Motor neuron (in vitro differentiated cells): ENCODE measurements around the gene RABAC1. TPM values are rescaled to one million over a fixed set of nuclear protein-coding genes. Genes with fewer than 3 reads are reported as not detected.

Experiments used
- ATAC-seq, 8 experiments: fragments of 200-7000 bp; cut with Tn5 transposase; replicated peaks in 6 of 8; 2 replicates each; pipeline ENCODE4 v1.8.0; 2021; ENCODE audit warnings: mild to moderate bottlenecking in 8 of 8, moderate library complexity in 8 of 8
- H3K27ac ChIP-seq, 2 donors: fragments of 250-450 bp; sonication (Bioruptor Pico); 2 replicates each; pipeline ENCODE4 v1.9.0; 2021; ENCODE audit warnings: antibody characterized with exemption in 2 of 2, mild to moderate bottlenecking in 2 of 2, moderate library complexity in 1 of 2
- H3K4me1 ChIP-seq, 2 donors: fragments of 250-450 bp; sonication (Bioruptor Pico); replicated peaks in 1 of 2; 2 replicates each; pipeline ENCODE4 v1.6.1; 2021; ENCODE audit warnings: antibody characterized with exemption in 2 of 2, mild to moderate bottlenecking in 2 of 2, moderate library complexity in 1 of 2
- H3K4me3 ChIP-seq, 5 donors: fragments of 250-450 bp; sonication (Bioruptor Pico); 2 replicates each; pipeline ENCODE4 v1.9.0; 2021; ENCODE audit warnings: antibody characterized with exemption in 5 of 5, mild to moderate bottlenecking in 5 of 5, moderate library complexity in 4 of 5
- WGBS, 10 experiments: fragments of 450-650 bp; shearing (Covaris generic); methylation state at CpG; one replicate each; pipeline ENCODE4 v1.0.0; 2022; 5-methylcytosine and 5-hydroxymethylcytosine counted together
- in situ Hi-C, 9 experiments: fragments of 400-800 bp; cut with MboI; loops; one replicate each; pipeline ENCODE4 v1.15.0; 2021; ENCODE audit warnings: low sequenced_read_pairs in 9 of 9, low pct_unique_long_range_greater_than_20kb in 2 of 9; ENCODE audit not compliant: unreplicated experiment in 9 of 9
- total RNA-seq, 8 experiments: library from RNA; unstranded; fragments of 300-600 nt; gene quantifications; 2 replicates each; pipeline versions ENCODE4 v1.2.3 to v1.2.4, GENCODE V29; 2022

The RABAC1 gene, protein sequence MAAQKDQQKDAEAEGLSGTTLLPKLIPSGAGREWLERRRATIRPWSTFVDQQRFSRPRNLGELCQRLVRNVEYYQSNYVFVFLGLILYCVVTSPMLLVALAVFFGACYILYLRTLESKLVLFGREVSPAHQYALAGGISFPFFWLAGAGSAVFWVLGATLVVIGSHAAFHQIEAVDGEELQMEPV
- total RNA-seq = 100 to 1,000 TPM in 6 of 8 experiments, 10 to 100 TPM in 2; 77.0 to 267 (median 181) TPM

DNA sequence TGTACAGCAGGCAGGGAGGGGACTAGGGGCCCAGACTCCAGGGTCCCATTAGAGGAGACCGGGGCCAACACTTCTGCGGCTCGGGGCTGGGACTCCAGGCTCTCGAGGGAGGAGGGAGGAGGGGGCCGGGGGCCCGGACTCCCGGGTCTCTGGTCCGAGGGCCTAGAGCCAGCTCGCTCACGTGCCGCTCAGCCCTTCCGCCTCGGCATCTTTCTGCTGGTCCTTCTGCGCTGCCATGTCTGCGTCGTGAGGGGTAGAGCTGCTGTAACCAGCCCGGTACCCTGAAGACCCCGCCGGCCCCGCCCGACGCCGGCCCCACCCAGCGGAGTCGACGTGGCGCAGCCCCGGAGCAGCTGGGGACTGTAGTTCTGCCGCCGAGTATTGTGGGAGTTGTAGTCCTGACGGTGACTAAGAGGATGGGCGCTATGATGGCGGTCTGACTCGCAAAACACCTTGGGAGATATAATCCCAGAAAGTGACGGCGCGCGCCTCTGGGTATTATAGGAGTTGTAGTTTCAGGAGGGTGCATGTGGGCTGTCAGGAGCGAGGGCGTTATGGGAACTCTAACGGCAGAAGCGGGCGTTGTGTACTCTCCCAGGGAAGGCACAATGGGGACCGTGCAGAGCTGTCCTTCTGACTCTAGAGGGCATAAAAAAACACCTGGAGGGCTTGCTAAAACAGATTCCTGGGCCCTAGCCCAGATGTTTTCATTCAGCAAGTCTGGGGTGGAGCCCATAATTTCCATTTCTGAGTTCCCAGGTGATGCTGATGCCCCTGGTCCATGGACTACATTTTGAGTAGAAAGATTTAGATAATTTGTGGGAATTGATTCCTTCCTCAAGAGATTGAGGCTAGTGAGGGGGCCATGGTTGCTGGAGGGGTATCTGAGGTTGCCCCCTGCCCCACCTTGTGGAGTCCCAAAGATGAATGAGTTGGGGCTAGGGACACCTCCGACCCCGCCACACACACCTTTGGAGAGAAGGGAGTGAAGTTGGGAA, at the start of gene RABAC1:
Gene RABAC1 (minus strand): TSS at position 266 of the 998 bp plus-strand sequence. CDS start 29 bp downstream, at position 237.
- H3K4me3 ChIP-seq = peak within 1 kb of the TSS; percentile 71 to 98 (median 92)
- peaks cover 5 to 10% of the 10 kb centered on the region in 2 donors for H3K4me1 ChIP-seq
- WGBS, 10 experiments = 0 to 4% (median 1%) methylated on average over 1 to 12 of the region's 46 CpGs; no CpG with 5 or more reads in 7 of the 10 experiments
- peak within 1 kb of the TSS; percentile 92 to 96 for H3K27ac ChIP-seq
- ATAC-seq = peak; percentile 72 to 87 (median 84)
- in situ Hi-C loops = loop anchor here in 2 of 9 experiments (10.0 kb wide), 2 partner anchors 75 to 85 kb away; partner anchors contain the start of genes ARHGEF1 (in 1 of the 2) and CD79A (in 1 of the 2)

DNA sequence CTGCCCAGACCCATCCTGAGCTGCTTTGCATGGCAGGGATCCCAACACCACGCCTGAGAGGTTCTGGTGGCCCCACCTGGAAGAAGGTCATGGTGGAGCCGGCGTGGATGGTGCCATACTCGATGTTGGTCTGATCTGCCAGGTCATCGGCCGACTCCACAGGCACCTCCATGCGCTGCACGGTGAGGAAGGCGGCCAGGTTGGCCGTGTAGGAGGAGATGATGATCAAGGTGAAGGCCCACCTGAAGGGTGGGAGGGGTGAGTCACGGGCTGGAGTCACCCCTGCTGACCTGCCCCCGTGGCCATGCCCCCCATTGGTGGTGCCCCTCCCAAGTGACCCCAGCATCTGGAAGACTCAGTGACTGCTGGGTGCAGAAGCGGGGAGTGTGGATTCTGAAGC, 47.4 kb upstream of the RABAC1 start:
- 79% methylated on average over 5 of the region's 13 CpGs; no CpG with 5 or more reads in 9 of the 10 experiments for WGBS, 10 experiments
- in situ Hi-C loops = no loop called here
- ATAC-seq = no peak
- H3K27ac ChIP-seq = no peak overlapping the region
- no peak overlapping the region for H3K4me3 ChIP-seq
- peaks cover 14 to 19% of the 10 kb centered on the region in 2 donors for H3K4me1 ChIP-seq

DNA sequence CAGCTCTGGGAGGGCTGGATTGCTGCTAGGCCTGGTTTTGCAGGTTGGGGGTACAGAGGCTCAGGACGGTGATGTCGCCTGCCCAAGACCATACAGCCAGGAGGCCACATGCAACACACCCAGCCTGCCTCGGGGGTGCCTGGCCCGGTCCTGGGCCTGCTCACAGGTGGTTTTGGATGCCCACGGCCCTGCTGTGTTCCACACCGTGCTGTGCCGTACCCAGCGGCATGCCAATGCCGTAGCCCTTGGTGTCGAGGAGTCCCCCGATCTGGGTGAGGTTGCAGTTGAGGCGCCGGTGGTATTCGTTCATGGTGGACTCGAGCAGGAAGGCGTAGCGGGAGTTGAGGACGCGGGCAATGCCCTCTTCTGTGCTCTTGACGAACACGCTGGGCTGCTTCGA, 46.4 kb upstream of the RABAC1 start:
- no peak for ATAC-seq
- WGBS, 10 experiments = 60 to 98% (median 89%) methylated on average over 1 to 15 of the region's 22 CpGs; no CpG with 5 or more reads in 6 of the 10 experiments
- in situ Hi-C loops = no loop called here
- Histone ChIP-seq H3K4me3 (no peak overlapping the region), H3K27ac (no peak overlapping the region), H3K4me1 (peaks cover 9 to 12% of the 10 kb centered on the region in 2 donors)

DNA sequence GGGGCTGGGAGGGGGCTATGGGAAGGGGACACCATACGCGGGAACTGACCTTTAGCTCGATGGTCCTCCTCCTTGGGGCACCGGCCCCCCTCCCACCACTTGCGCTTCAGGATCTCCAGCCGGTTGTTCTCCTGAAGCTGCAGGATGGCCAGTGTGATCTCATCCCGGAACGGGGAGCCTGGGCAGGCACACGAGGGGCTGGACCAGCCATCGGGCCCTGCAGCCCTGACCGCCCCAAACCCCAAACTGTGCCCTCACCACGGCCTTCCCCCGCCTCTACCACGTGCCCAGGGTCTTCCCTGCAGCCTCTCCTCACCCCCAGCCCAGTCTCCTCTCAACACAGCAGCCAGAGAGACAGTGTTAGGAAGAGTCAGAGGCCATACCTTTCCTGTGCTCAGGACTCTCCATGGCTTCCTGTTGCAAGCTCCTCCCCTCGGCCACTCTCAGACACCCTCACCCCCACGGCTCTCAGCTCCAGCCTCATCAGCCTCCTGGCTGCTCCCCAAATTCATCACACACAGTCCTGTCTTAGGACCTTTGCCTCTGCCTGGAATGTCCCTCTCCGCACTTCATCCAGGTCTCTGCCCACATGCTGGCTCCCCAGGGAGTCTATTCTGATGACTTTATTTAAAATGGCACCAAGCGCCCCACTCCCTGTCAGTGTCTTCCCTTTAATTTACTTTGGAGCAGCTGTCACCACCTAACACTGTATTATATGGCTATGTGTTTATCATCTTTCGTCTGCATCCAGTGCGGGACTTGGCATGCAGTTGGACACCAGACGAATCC, 44.6 kb upstream of the RABAC1 start:
- Histone ChIP-seq H3K4me3 (no peak overlapping the region), H3K4me1 (peaks cover 13 to 16% of the 10 kb centered on the region in 2 donors), H3K27ac (no peak overlapping the region)
- 33 to 90% (median 65%) methylated on average over 1 to 5 of the region's 21 CpGs; no CpG with 5 or more reads in 4 of the 10 experiments for WGBS, 10 experiments
- in situ Hi-C loops = no loop called here
- ATAC-seq = no peak

DNA sequence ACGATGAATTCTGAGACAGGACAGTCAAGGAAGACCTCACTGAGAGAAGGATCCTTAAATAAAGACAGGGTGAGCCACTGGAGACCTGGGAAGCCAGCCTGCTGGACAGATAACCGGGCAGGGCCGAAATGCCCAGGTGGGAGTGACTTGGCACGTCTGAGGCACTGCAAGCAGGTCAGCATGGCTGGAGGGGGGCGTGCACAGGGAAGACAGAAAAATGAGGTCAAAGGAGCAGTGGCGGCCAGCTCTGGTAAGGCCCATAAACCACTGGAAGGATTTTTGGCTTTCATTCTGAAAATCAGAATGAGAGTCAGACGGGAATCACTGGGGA, 40.7 kb upstream of the RABAC1 start:
- in situ Hi-C loops = no loop called here
- peak overlapping the region in 2 of 5 donors; percentile 44 to 50 for H3K4me3 ChIP-seq
- no peak for ATAC-seq
- WGBS, 10 experiments = 60 to 100% (median 84%) methylated on average over 1 to 3 of the region's 7 CpGs; no CpG with 5 or more reads in 2 of the 10 experiments
- peaks cover 44 to 46% of the 10 kb centered on the region in 2 donors for H3K4me1 ChIP-seq
- peak overlapping the region; percentile 95 to 96 for H3K27ac ChIP-seq

DNA sequence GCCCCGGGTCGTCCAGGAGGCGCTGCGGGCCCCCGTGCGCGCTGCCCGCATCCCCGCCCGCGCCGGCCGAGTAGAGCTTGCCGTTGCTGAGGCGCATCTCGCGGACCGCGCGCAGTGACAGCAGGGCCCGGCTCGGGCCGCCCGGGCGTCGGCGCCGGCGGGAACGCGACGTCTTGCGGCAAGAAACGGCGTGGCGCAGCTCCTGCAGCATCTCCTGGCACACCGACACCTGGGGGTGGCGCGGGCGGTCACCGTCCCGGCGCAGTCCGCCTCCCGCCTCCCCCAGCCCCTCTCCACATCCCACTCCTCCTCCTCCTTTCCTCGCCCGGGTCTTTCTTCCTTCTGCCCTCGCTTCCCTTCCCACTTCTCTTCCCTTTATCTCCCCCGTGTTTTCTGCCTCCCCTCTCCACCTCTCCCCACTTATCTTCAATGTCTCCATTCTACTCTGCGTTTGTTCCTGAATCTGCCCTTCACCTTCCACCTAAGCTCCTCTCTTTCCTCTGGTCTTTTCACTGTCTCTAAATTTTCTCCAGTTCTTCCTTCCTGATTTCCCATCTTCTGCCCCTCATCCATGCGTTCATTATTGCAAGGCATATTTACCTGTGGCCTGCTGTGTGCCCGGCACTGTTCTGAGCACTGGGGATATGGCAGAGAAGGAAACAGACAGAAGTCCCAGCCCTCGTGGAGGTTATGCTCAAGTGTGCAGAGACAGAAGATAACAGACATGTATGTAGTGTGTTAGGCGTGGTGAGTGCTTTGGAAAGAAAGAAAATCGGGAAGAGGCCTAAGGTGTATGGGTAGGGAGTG, 40.2 kb upstream of the RABAC1 start:
- peak overlapping the region; percentile 21 to 50 (median 33) for H3K4me3 ChIP-seq
- in situ Hi-C loops = no loop called here
- 10 to 76% (median 39%) methylated on average over 3 to 6 of the region's 55 CpGs; no CpG with 5 or more reads in 4 of the 10 experiments for WGBS, 10 experiments
- ATAC-seq = peak in 5 of 8 experiments; percentile 7 to 22 (median 16)
- peaks cover 50% of the 10 kb centered on the region in 2 donors for H3K4me1 ChIP-seq
- H3K27ac ChIP-seq = peak overlapping the region; percentile 95 to 96

DNA sequence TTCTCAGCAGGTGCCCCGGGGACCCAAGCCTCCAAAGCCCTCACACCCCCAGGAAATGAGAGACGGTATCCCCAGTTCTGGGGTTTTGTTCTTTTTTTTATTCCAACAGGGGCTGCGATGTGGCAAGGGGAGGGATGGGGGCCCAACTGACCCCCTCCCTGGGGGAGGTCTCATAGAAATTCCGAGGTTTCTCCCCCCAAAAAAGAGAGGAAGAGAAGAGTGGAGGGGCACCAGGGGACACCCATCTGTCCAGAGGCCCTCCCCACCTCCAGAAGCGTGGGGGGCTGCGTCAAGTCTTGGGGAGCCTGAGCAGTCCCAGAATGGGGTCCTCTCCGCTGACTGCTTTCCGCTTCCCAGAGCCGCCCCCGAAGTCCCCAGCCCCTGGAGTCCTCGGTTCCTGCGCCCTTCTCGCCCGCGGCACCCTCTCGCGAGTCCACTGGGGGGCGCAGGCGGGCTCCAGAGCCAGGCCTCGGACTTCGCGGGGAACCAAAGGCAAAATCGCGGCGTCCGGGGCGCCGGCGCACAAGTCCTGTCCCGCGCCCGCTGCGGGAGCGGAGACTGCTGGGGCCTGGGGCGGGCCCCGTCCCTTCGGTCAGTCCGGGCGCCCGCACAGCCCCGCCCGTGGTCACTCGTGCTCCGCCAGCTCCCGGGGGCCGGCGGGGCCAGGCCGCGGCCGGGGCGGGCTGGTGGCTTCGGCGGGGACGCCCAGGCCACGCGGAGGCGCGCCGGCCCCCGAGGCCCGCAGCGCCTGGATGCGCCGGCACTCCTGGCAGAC, 39.3 kb upstream of the RABAC1 start:
- in situ Hi-C loops = no loop called here
- H3K27ac ChIP-seq = peak overlapping the region; percentile 95 to 96
- WGBS, 10 experiments = 0 to 20% methylated on average over 1 to 2 of the region's 64 CpGs; no CpG with 5 or more reads in 8 of the 10 experiments
- peak overlapping the region; percentile 21 to 50 (median 33) for H3K4me3 ChIP-seq
- H3K4me1 ChIP-seq = peaks cover 46 to 50% of the 10 kb centered on the region in 2 donors
- ATAC-seq = peak; percentile 3 to 30 (median 16)

DNA sequence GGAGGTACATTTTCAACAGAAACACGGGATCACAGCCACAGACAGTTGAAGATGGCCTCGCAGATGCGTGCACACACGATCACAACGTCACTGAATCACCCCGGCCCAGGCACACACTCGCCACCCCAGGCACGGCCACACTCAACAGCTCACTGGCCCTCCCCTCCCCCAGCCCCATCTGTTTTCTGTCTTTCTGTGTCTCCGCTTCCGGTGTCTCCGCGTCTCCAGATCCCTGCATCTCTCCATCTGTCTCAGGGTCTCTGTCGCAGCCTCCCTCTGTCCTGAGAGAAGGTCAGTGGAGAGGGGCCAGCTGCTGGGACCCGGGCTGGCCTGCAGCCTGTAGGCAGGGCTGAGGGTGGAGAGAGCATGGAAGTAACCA, 38.7 kb upstream of the RABAC1 start:
- Histone ChIP-seq H3K27ac (peak overlapping the region; percentile 95 to 96), H3K4me3 (peak overlapping the region; percentile 21 to 50 (median 33)), H3K4me1 (peaks cover 46 to 50% of the 10 kb centered on the region in 2 donors)
- ATAC-seq = peak in 5 of 8 experiments; percentile 22 to 45 (median 39)
- in situ Hi-C loops = no loop called here
- 0 to 8% (median 0%) methylated on average over 1 to 5 of the region's 14 CpGs; no CpG with 5 or more reads in 7 of the 10 experiments for whole genome bisulfite sequencing, 10 experiments

DNA sequence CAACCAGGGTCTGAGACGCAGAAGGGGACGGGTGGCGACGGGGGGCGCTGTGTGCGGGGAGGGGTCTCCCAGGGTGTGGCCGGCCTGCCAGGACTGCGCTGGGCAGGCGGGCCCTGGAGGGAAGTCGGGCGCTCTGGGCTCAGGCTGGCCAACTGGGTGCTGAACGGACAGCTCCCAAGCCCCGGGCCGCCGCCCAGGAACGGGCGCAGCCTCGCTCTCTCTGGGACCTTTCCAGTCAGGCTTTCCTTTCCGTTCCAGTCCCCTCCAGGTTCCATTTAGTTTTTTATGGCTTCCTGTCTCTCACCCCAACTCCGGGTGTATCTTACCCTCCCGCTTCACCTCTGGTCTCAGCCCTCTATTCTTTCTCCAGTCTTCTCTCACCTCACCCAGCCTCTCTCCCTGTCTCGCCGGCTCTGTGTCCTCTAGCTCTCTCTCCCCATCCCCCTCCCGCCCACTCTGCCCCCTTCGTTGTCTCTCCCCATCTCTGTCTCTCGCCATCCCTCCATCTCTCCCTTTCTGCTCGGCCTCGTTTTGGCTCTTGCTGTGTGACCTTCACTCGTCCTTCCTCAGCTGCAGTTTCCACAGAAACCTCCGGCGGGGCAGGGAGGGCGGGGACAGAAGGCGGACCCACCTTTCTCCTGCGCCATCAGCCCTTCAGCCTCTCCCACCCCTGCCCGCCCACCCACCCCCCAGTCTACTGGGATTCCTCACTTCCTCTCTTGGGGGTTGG, 38.2 kb upstream of the RABAC1 start:
- 0% methylated on average over 4 of the region's 35 CpGs; no CpG with 5 or more reads in 9 of the 10 experiments for WGBS, 10 experiments
- peaks cover 49 to 54% of the 10 kb centered on the region in 2 donors for H3K4me1 ChIP-seq
- in situ Hi-C loops = no loop called here

DNA sequence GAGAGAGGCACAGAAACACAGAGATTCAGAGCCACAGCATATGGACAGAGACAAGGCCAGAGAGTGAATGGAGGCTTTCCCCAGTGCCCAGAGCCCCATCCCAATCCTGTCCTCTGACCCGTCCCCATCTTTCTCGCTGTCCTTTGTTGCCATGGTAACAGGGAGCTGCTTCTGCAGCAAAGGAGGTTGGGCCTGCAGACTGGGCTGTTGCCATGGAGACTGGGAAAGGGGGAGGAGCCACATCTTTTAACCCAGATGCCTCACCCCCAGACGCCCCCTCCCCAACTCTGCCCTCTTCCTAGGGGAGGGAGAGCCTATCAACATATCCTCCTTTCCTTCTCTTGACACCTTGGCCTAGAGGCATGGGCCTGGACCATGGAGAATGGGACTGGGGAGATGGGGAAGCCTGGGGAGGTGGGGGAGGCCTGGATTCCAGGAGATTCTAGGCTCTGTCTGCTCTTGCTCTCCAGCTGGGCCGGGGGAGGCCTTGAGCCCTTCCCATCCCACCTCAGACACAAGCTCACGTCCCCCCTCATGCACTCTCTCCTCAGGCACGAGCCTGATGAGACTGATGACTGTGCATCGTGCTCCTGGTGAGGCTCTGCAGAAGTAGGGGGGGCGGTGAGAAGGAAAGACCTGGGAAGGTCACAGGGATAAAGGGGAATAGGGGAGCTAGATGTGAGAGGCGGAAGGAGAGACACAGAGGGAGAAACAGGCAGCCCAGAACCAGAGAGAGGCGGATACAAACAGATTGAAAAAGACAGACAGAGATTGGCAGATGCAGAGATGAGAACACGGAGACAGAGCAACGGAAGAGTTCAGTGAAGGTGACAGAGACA, 37.1 kb upstream of the RABAC1 start:
- ATAC-seq = peak in 5 of 8 experiments; percentile 36 to 48 (median 39)
- 11 to 60% (median 30%) methylated on average over 1 to 6 of the region's 12 CpGs; no CpG with 5 or more reads in 3 of the 10 experiments for WGBS, 10 experiments
- Histone ChIP-seq H3K4me1 (peaks cover 52 to 61% of the 10 kb centered on the region in 2 donors), H3K27ac (peak overlapping the region; percentile 95 to 96), H3K4me3 (peak overlapping the region in 3 of 5 donors; percentile 32 to 50 (median 44))
- in situ Hi-C loops = no loop called here

More for the DNA sequence above, 38.2 kb upstream of the RABAC1 start:
- Histone ChIP-seq H3K27ac (peak overlapping the region; percentile 95 to 96), H3K4me3 (peak overlapping the region; percentile 21 to 50 (median 33))
- peak; percentile 4 to 67 (median 20) for ATAC-seq
